HG02870 (cell line): ENCODE results near the gene FAM209A.
A peak's percentile ranks its signal among the peaks of the same experiment; 100 is the strongest.
"Not testable (repeated sequence)": the region's sequence is repeated elsewhere in the genome, so short reads cannot be mapped to it uniquely, and the experiment has no call there.

Source experiments
- ATAC-seq: cut with Tn5 transposase; IDR thresholded peaks from one replicate; pipeline ENCODE4 v1.9.1; 2021; ENCODE audit warnings: mild to moderate bottlenecking, moderate library complexity; ENCODE audit not compliant: unreplicated experiment

Gene FAM209A

DNA sequence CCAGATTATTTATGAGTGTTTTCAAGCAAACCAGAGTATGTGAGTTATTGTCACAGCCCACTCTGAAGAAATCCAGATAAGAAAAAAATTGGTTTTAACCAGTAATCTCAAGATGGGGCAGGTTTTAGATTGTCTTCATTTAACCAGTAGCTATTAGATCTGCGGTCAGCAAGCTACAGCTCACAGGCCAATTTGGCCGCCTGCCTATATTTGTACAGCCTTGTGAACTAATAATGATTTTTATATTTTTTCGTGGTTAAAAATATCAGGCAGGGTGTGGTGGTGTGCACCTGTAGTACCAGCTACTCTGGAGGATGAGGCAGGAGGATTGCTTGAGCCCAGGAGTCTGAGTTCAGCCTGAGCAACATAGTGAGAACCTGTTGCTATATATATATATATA lies 13.5 kb downstream of the FAM209A start:
- no peak for ATAC-seq

- no peak for ATAC-seq
Observed at GRCh38 chr20:56540415-56540814, 15.9 kb downstream of the FAM209A start.

- no peak for ATAC-seq
Observed at GRCh38 chr20:56542489-56543030, 18.0 kb downstream of the FAM209A start.

DNA sequence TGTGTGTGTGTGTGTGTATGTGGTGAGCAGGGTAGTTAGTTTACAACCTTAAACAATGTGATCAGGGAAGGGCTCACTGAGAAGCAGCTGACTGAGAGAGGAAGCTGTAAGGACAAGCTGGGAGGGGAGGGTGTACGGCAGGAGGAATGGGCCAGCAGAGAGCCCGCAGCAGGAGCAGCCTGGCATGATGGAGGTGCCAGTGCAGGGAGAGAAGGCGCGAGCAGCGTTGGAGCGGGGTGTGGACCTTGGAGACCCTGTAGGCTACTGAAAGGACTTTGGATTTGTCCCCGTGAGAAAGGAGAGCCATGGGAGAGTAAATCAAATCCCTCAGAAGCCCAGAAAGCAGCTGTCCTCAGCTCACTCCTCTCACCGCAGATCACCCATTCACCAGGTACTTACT lies 27.0 kb downstream of the FAM209A start:
- no peak for ATAC-seq

DNA sequence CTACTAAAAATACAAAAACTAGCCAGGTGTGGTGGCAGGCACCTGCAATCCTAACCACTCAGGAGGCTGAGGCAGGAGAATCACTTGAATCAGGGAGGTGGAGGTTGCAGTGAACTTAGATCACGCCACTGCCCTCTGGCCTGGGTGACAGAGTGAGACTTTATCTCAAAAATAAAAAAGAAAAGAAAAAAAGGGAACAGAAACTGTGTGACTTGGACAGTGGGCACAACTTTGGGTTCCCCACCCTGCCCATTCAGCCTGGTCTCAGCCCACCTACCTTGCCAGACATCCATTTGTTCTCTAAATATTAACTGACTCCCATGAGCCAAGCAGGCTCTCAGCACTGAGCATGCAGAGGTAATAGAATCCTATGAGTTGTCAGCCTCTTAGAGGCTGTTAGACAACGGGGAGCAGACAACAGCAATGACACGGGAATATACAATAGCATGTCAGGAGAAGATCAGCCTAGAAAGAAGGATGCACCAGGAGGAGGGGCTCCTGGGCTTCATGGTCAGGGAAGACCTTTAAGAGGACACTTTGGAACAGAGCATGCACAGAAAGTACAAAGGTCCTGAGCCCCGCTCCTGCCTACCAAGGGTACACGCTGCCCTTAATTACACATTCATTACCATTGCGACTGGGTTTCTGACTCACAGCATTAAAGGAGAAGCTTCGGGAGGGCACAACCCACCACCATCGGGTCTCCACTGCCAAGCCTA lies 28.5 kb downstream of the FAM209A start:
- ATAC-seq: no peak

- ATAC-seq: peak; percentile 73
Observed at GRCh38 chr20:56554869-56555268, 30.3 kb downstream of the FAM209A start.

DNA sequence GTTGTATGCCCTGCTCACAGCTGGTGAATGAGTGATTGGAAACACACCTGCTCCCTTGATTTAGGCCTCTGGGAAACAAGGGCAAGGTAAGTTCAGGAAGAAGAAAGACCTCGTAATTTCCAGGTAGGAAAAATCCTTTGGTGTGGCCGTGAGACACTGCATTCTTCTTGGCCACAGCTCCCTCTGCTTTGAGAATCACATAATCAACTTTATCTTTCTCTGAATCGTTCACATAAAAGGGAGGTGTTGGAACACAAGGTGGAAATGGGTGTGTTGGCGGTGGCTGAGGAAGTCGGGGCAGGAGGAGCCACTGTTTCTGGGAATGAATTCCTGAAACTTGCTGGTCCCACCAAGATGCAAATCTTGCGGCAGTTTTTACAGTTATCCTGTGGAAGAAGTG lies 34.4 kb downstream of the FAM209A start:
- ATAC-seq: no peak

GRCh38 chr20:56564526-56564925 lies 40.0 kb downstream of the FAM209A start:
- not testable (repeated sequence) for ATAC-seq

DNA sequence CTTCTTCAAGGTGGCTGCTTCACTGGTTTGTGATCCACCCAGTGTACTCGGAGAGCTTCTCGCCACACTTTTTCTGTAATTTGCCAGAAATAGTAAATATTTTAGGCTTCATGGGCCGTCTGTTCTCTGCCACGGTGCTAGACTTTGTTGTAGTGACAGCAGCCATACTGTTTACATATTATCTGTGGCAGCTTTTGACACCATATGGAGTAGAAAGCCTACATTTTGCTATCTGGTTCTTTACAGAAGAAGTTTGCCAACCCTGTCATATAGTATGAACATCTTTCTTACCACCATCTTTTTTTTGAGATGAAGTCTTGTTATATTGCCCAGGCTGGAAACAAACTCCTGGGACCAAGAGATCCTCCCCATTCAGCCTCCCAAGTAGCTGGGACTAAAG lies 41.0 kb downstream of the FAM209A start:
- no peak for ATAC-seq

DNA sequence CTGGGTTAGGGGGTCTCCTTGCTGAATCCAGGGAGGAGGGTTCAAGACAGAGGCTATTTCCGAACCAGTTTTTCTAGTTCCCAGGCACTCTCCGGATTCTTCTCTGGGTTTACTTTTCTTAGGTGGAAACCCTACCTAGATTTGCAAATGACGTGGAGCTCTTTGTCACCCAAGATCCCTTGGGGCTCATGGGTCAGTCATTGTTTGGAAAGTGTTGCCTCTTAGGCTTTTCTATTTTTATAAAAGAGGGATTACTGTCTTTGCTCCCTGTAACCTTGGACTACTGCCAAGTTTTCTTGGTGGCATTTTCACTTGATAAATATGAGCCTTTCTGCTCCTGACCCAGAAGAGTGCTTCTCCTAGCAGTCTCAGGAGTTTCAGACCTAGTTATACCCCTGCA lies 42.1 kb downstream of the FAM209A start:
- ATAC-seq: no peak

GRCh38 chr20:56570832-56571231 lies 46.3 kb downstream of the FAM209A start:
- no peak for ATAC-seq

DNA sequence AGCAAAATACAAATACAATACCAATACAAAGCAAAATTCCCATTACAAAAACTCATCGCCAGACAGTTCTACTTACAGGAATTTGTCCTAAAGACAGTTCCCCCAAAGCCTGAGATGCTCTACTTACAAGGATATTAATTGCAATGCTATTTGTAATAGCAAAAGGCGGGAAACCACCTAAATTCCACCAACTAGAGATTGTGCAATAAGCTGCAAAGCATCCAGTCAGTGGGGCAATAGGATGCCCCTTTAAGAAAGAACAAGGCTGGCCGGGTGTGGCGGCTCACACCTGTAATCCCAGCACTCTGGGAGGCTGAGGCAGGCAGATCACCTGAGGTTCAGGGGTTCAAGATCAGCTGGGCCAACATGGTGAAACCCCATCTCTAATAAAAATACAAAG lies 47.6 kb downstream of the FAM209A start:
- no peak for ATAC-seq

DNA sequence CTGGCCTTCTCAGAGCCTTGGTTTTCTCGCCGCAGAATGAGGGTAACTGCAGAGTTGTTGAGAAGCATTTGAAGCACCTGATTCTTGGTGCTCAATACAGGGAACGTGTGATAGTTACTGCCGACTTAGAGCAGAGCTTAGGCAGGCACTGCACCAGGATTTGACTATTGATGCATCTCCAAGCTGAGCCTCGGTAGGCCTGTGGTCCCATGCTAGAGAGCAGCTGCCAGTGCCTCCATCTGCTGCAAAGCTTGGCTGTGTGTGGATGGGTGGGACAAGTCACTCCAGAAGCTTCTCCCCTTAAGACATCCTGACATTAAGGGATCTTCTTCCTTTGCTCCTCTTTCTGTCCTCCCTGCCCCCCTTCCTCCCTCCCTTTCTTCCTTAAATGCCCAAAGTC lies 49.4 kb downstream of the FAM209A start:
- no peak for ATAC-seq

- ATAC-seq: no peak
Observed at GRCh38 chr20:56574531-56575142, 50.1 kb downstream of the FAM209A start.

GRCh38 chr20:56575157-56575556 lies 50.6 kb downstream of the FAM209A start:
- no peak for ATAC-seq
